Spinal cord (tissue), 10 donors: ENCODE results near the gene NIPBL. TPM values are rescaled to one million over a fixed set of nuclear protein-coding genes. Genes with fewer than 3 reads are reported as not detected.
A peak's percentile ranks its signal among the peaks of the same experiment; 100 is the strongest.
"Not testable (repeated sequence)": the region's sequence is repeated elsewhere in the genome, so short reads cannot be mapped to it uniquely, and the experiment has no call there.

Experiments
- DNase-seq, 6 donors: peaks; one replicate each; pipeline versions ENCODE4 v3.0.0 to v3.0.0-alpha.2; 2013 to 2015; ENCODE audit warnings: low spot score in 6 of 6, low read depth in 4 of 6
- H3K27ac ChIP-seq: one replicate; pipeline ENCODE4 v1.5.1; 2013; ENCODE audit warnings: low read depth, low read length, control low read depth
- H3K27me3 ChIP-seq: one replicate; pipeline ENCODE4 v1.6.1; 2013; ENCODE audit warnings: low read length; ENCODE audit not compliant: control insufficient read depth, insufficient read depth
- H3K36me3 ChIP-seq: one replicate; pipeline ENCODE4 v1.6.1; 2013; ENCODE audit warnings: low read length; ENCODE audit not compliant: control insufficient read depth, insufficient read depth
- H3K4me1 ChIP-seq: one replicate; pipeline ENCODE4 v1.6.1; 2013; ENCODE audit warnings: low read length; ENCODE audit not compliant: control insufficient read depth, insufficient read depth
- H3K4me3 ChIP-seq: one replicate; pipeline ENCODE4 v1.5.1; 2013; ENCODE audit warnings: low read depth, low read length, control low read depth
- H3K9me3 ChIP-seq: one replicate; pipeline ENCODE4 v1.6.1; 2013; ENCODE audit warnings: low read length; ENCODE audit not compliant: control insufficient read depth, insufficient read depth
- WGBS: methylation state at CpG from one replicate; pipeline ENCODE4 v1.1.5; 2013; ENCODE audit warnings: missing lambda C conversion rate; ENCODE audit not compliant: insufficient coverage; 5-methylcytosine and 5-hydroxymethylcytosine counted together
- polyA plus RNA-seq, 2 donors: library from polyadenylated mRNA; unstranded; fragments of 120-200 nt; gene quantifications; one replicate each; pipeline ENCODE4 v1.2.1, GENCODE V29; 2013; ENCODE audit not compliant: insufficient read length in 2 of 2
- total RNA-seq, 2 donors: library from RNA; depleted of rRNA in 1 of 2; stranded (reverse); fragments of 120-200 nt in 1 of 2; fragments of >200 nt in 1 of 2; gene quantifications; one replicate each; pipeline versions ENCODE4 v1.2.3 to v1.2.4, GENCODE V29; 2013 to 2014
- donor health status: healthy.

The NIPBL gene
- total and polyA plus RNA-seq, 4 donors = 40.4 to 71.9 (median 46.9) TPM

- no peak overlapping the region for H3K4me3 ChIP-seq
- peaks cover 16% of the 10 kb centered on the region for H3K36me3 ChIP-seq
- no CpG with 5 or more reads among the region's 2 CpGs for WGBS
- DNase-seq = no peak
- no peaks in the 10 kb centered on the region for H3K4me1 ChIP-seq
- no peaks in the 10 kb centered on the region for H3K27me3 ChIP-seq
- no peaks in the 10 kb centered on the region for H3K9me3 ChIP-seq
- no peak overlapping the region for H3K27ac ChIP-seq
Measured at GRCh38 chr5:37056762-37057161, 180.2 kb downstream of the NIPBL start.

GRCh38 chr5:37060030-37060429 is 183.5 kb downstream of the NIPBL start:
- 100% methylated on average over 1 of the region's 1 CpG for WGBS
- H3K36me3 ChIP-seq = peaks cover 32% of the 10 kb centered on the region

GRCh38 chr5:37063739-37064138 is 187.2 kb downstream of the NIPBL start:
- H3K27ac ChIP-seq = no peak overlapping the region
- no peaks in the 10 kb centered on the region for H3K27me3 ChIP-seq
- no peaks in the 10 kb centered on the region for H3K4me1 ChIP-seq
- H3K4me3 ChIP-seq = no peak overlapping the region
- 100% methylated on average over 1 of the region's 7 CpGs for WGBS
- no peak for DNase-seq
- H3K36me3 ChIP-seq = peaks cover 32% of the 10 kb centered on the region
- no peaks in the 10 kb centered on the region for H3K9me3 ChIP-seq

More at GRCh38 chr5:37060030-37060429, 183.5 kb downstream of the NIPBL start:
- Histone ChIP-seq H3K4me1 (no peaks in the 10 kb centered on the region), H3K27me3 (no peaks in the 10 kb centered on the region), H3K9me3 (no peaks in the 10 kb centered on the region), H3K4me3 (no peak overlapping the region), H3K27ac (no peak overlapping the region)
- DNase-seq = no peak

GRCh38 chr5:37064442-37064841 is 187.9 kb downstream of the NIPBL start:
- peaks cover 30% of the 10 kb centered on the region for H3K36me3 ChIP-seq
- no peak overlapping the region for H3K4me3 ChIP-seq
- H3K27me3 ChIP-seq = no peaks in the 10 kb centered on the region
- H3K9me3 ChIP-seq = no peaks in the 10 kb centered on the region
- H3K27ac ChIP-seq = no peak overlapping the region
- WGBS = 95% methylated on average over 7 of the region's 9 CpGs
- H3K4me1 ChIP-seq = no peaks in the 10 kb centered on the region
- DNase-seq = no peak

- no peaks in the 10 kb centered on the region for H3K36me3 ChIP-seq
- no peaks in the 10 kb centered on the region for H3K4me1 ChIP-seq
- no peaks in the 10 kb centered on the region for H3K27me3 ChIP-seq
- H3K27ac ChIP-seq = no peak overlapping the region
- no CpG with 5 or more reads among the region's 1 CpG for WGBS
- no peak overlapping the region for H3K4me3 ChIP-seq
- no peak for DNase-seq
- no peaks in the 10 kb centered on the region for H3K9me3 ChIP-seq
Measured at GRCh38 chr5:37071487-37071886, 194.9 kb downstream of the NIPBL start.

- Histone ChIP-seq H3K27me3 (no peaks in the 10 kb centered on the region), H3K36me3 (no peaks in the 10 kb centered on the region), H3K9me3 (no peaks in the 10 kb centered on the region), H3K27ac (no peak overlapping the region), H3K4me1 (no peaks in the 10 kb centered on the region), H3K4me3 (no peak overlapping the region)
- WGBS = 67% methylated on average over 1 of the region's 1 CpG
- peak in 3 of 6 donors; percentile 4 to 32 (median 13) for DNase-seq
Measured at GRCh38 chr5:37071901-37072581, 195.5 kb downstream of the NIPBL start.

- DNase-seq = no peak
- Histone ChIP-seq H3K36me3 (no peaks in the 10 kb centered on the region), H3K4me1 (no peaks in the 10 kb centered on the region), H3K4me3 (no peak overlapping the region), H3K27me3 (no peaks in the 10 kb centered on the region), H3K9me3 (no peaks in the 10 kb centered on the region), H3K27ac (no peak overlapping the region)
- 100% methylated on average over 1 of the region's 3 CpGs for WGBS
Measured at GRCh38 chr5:37075399-37075950, 198.9 kb downstream of the NIPBL start.

- H3K4me3 ChIP-seq = no peak overlapping the region
- WGBS = no CpG with 5 or more reads among the region's 1 CpG
- no peaks in the 10 kb centered on the region for H3K36me3 ChIP-seq
Measured at GRCh38 chr5:37077146-37077545, 200.6 kb downstream of the NIPBL start.

GRCh38 chr5:37080697-37081096 is 204.1 kb downstream of the NIPBL start:
- no CpG with 5 or more reads among the region's 3 CpGs for WGBS

More at GRCh38 chr5:37077146-37077545, 200.6 kb downstream of the NIPBL start:
- Histone ChIP-seq H3K27ac (no peak overlapping the region), H3K9me3 (no peaks in the 10 kb centered on the region), H3K27me3 (no peaks in the 10 kb centered on the region), H3K4me1 (no peaks in the 10 kb centered on the region)
- no peak for DNase-seq

GRCh38 chr5:37082977-37083376 is 206.4 kb downstream of the NIPBL start:
- H3K36me3 ChIP-seq, DNase-seq, H3K4me3 ChIP-seq, H3K27me3 ChIP-seq, H3K4me1 ChIP-seq, H3K9me3 ChIP-seq, H3K27ac ChIP-seq: not testable (repeated sequence)
- no CpG with 5 or more reads among the region's 2 CpGs for WGBS

More at GRCh38 chr5:37080697-37081096, 204.1 kb downstream of the NIPBL start:
- Histone ChIP-seq H3K27ac (no peak overlapping the region), H3K27me3 (no peaks in the 10 kb centered on the region), H3K4me1 (no peaks in the 10 kb centered on the region), H3K36me3 (no peaks in the 10 kb centered on the region), H3K4me3 (no peak overlapping the region), H3K9me3 (no peaks in the 10 kb centered on the region)
- DNase-seq = no peak
